ENCODE measurements around the gene AEBP1.

- TF ChIP-seq CTCF (IDR thresholded peaks at IDR 0.05) (no peak), POLR2A (IDR thresholded peaks at IDR 0.05) (no peak)
Observed at GRCh38 chr7:44148166-44148565, 44.0 kb downstream of the AEBP1 start.
